ENCODE measurements around the gene NAGPA.

Gene NAGPA

GRCh38 chr16:5027086-5027485 is 6.6 kb downstream of the NAGPA start:
- no peak for TF ChIP-seq CTCF (IDR thresholded peaks at IDR 0.05; ENCODE audit: low read length, missing control alignments)
- no peak overlapping the region for H3K4me3 ChIP-seq (replicated peaks; ENCODE audit: low read depth, low read length)
- DNase-seq (ENCODE audit: low read depth) = no peak

GRCh38 chr16:5026664-5027063 is 7.1 kb downstream of the NAGPA start:
- TF ChIP-seq CTCF (IDR thresholded peaks at IDR 0.05; ENCODE audit: low read length, missing control alignments) = no peak
- no peak overlapping the region for H3K4me3 ChIP-seq (replicated peaks; ENCODE audit: low read depth, low read length)
- no peak for DNase-seq (ENCODE audit: low read depth)

- peak; percentile 33 for TF ChIP-seq CTCF (IDR thresholded peaks at IDR 0.05; ENCODE audit: low read length, missing control alignments)
- H3K4me3 ChIP-seq (replicated peaks; ENCODE audit: low read depth, low read length) = no peak overlapping the region
- DNase-seq (ENCODE audit: low read depth) = peak; percentile 23
Measured at GRCh38 chr16:5025171-5025632, 8.5 kb downstream of the NAGPA start.

GRCh38 chr16:5024632-5025031 is 9.1 kb downstream of the NAGPA start:
- no peak overlapping the region for H3K4me3 ChIP-seq (replicated peaks; ENCODE audit: low read depth, low read length)
- TF ChIP-seq CTCF (IDR thresholded peaks at IDR 0.05; ENCODE audit: low read length, missing control alignments) = no peak
- peak; percentile 24 for DNase-seq (ENCODE audit: low read depth)

- no peak overlapping the region for H3K4me3 ChIP-seq (replicated peaks; ENCODE audit: low read depth, low read length)
- no peak for DNase-seq (ENCODE audit: low read depth)
- no peak for TF ChIP-seq CTCF (IDR thresholded peaks at IDR 0.05; ENCODE audit: low read length, missing control alignments)
Measured at GRCh38 chr16:5022521-5022920, 11.2 kb downstream of the NAGPA start.

GRCh38 chr16:5020551-5020950 is 13.2 kb downstream of the NAGPA start:
- DNase-seq (ENCODE audit: low read depth) = no peak
- TF ChIP-seq CTCF (IDR thresholded peaks at IDR 0.05; ENCODE audit: low read length, missing control alignments) = no peak
- no peak overlapping the region for H3K4me3 ChIP-seq (replicated peaks; ENCODE audit: low read depth, low read length)

- DNase-seq (ENCODE audit: low read depth) = no peak
- H3K4me3 ChIP-seq (replicated peaks; ENCODE audit: low read depth, low read length) = no peak overlapping the region
- TF ChIP-seq CTCF (IDR thresholded peaks at IDR 0.05; ENCODE audit: low read length, missing control alignments) = no peak
Measured at GRCh38 chr16:5019775-5020174, 14.0 kb downstream of the NAGPA start.

All from fibroblast of pulmonary artery (primary cell).